Umbilical cord (tissue), 2 donors: ENCODE results near the gene WDSUB1. TPM values are rescaled to one million over a fixed set of nuclear protein-coding genes. Genes with fewer than 3 reads are reported as not detected.

Experiments used
- DNase-seq: peaks from one replicate; pipeline ENCODE4 v3.0.0-alpha.2; 2015; ENCODE audit warnings: low spot score
- total RNA-seq: library from RNA; depleted of rRNA; stranded (reverse); fragments of >200 nt; gene quantifications from one replicate; pipeline ENCODE4 v1.2.3, GENCODE V29; 2014; ENCODE audit warnings: low replicate concordance; ENCODE audit not compliant: insufficient read depth

The WDSUB1 gene
- total RNA-seq, 1 donor from 2014 or later = 3.9 TPM

- no peak for DNase-seq
These were observed 61.2 kb downstream of the WDSUB1 start for GRCh38 chr2:159225025-159226016.

- no peak for DNase-seq
These were observed 62.3 kb downstream of the WDSUB1 start for GRCh38 chr2:159224061-159224813.

GRCh38 chr2:159219394-159219998 is 67.0 kb downstream of the WDSUB1 start:
- DNase-seq = no peak

- DNase-seq = no peak
These were observed 68.1 kb downstream of the WDSUB1 start for GRCh38 chr2:159218389-159218788.

- no peak for DNase-seq
These were observed 68.8 kb downstream of the WDSUB1 start for GRCh38 chr2:159217676-159218075.

- DNase-seq = no peak
These were observed 71.4 kb downstream of the WDSUB1 start for GRCh38 chr2:159215116-159215515.

GRCh38 chr2:159214325-159214865 is 72.1 kb downstream of the WDSUB1 start:
- DNase-seq = no peak

GRCh38 chr2:159213296-159213695 is 73.2 kb downstream of the WDSUB1 start:
- DNase-seq = no peak

- no peak for DNase-seq
These were observed 74.8 kb downstream of the WDSUB1 start for GRCh38 chr2:159211447-159212396.

- DNase-seq = no peak
These were observed 76.9 kb downstream of the WDSUB1 start for GRCh38 chr2:159209341-159210306.

- no peak for DNase-seq
These were observed 78.1 kb downstream of the WDSUB1 start for GRCh38 chr2:159208438-159208837.

GRCh38 chr2:159206736-159207380 is 79.6 kb downstream of the WDSUB1 start:
- DNase-seq = peak; percentile 44

- DNase-seq = no peak
These were observed 81.9 kb downstream of the WDSUB1 start for GRCh38 chr2:159204381-159205144.

GRCh38 chr2:159202568-159203071 is 83.9 kb downstream of the WDSUB1 start:
- DNase-seq = peak; percentile 90

- no peak for DNase-seq
These were observed 85.0 kb downstream of the WDSUB1 start for GRCh38 chr2:159201360-159202063.

GRCh38 chr2:159200498-159200897 is 86.0 kb downstream of the WDSUB1 start:
- no peak for DNase-seq

- peak; percentile 48 for DNase-seq
These were observed 86.6 kb downstream of the WDSUB1 start for GRCh38 chr2:159199761-159200465.
